OCI-LY1 (cell line): Measurements from ENCODE around the gene SIK3.

Experiments used
- H2AFZ ChIP-seq: fragments of 200-600 bp; sonication (generic), shearing (Covaris generic); 2 replicates; pipeline ENCODE4 v1.6.0; 2014; ENCODE audit warnings: antibody characterized with exemption, mild to moderate bottlenecking, low read length
- H3F3A ChIP-seq: fragments of 200-600 bp; sonication (generic), shearing (Covaris generic); 2 replicates; pipeline ENCODE4 v1.6.0; 2014; ENCODE audit warnings: mild to moderate bottlenecking, antibody characterized with exemption, low read length, moderate library complexity; ENCODE audit not compliant: insufficient read depth
- H3K27ac ChIP-seq: fragments of 200-600 bp; sonication (generic); 2 replicates; pipeline ENCODE4 v1.5.1; 2014; ENCODE audit warnings: low read length, mixed run types, mild to moderate bottlenecking, low read depth; ENCODE audit not compliant: poor library complexity, severe bottlenecking
- H3K27me3 ChIP-seq: fragments of 200-600 bp; sonication (generic); 2 replicates; pipeline ENCODE4 v1.6.0; 2014; ENCODE audit warnings: antibody characterized with exemption, mild to moderate bottlenecking, low read length, moderate library complexity; ENCODE audit not compliant: insufficient read depth
- H3K36me3 ChIP-seq: fragments of 200-600 bp; sonication (generic); 2 replicates; pipeline ENCODE4 v1.6.1; 2014; ENCODE audit warnings: mild to moderate bottlenecking, antibody characterized with exemption, low read length, moderate library complexity, mixed read lengths; ENCODE audit not compliant: insufficient read depth
- H3K4me1 ChIP-seq: fragments of 200-600 bp; sonication (generic); 2 replicates; pipeline ENCODE4 v1.5.1; 2014; ENCODE audit warnings: mild to moderate bottlenecking, low read length, moderate library complexity; ENCODE audit not compliant: insufficient read depth, severe bottlenecking
- H3K4me2 ChIP-seq: fragments of 200-600 bp; sonication (generic), shearing (Covaris generic); 2 replicates; pipeline ENCODE4 v1.6.1; 2014; ENCODE audit warnings: low read length
- H3K4me3 ChIP-seq: fragments of 200-600 bp; sonication (generic); 2 replicates; pipeline ENCODE4 v1.5.1; 2014; ENCODE audit warnings: low read length, low read depth, mild to moderate bottlenecking, mixed read lengths; ENCODE audit not compliant: poor library complexity, severe bottlenecking
- H3K79me2 ChIP-seq: fragments of 200-600 bp; shearing (Covaris generic); 2 replicates; pipeline ENCODE4 v1.6.1; 2016; ENCODE audit warnings: mixed run types, low read length, mixed read lengths; ENCODE audit not compliant: insufficient read depth
- H3K9ac ChIP-seq: fragments of 200-600 bp; sonication (generic), shearing (Covaris generic); 2 replicates; pipeline ENCODE4 v1.6.1; 2014; ENCODE audit warnings: mild to moderate bottlenecking, low read length, mixed read lengths
- H3K9me2 ChIP-seq: fragments of 200-600 bp; sonication (generic), shearing (Covaris generic); 2 replicates; pipeline ENCODE4 v1.6.1; 2014; ENCODE audit warnings: low read depth, mild to moderate bottlenecking, low read length, mixed read lengths
- H3K9me3 ChIP-seq: fragments of 200-600 bp; shearing (Covaris generic); 2 replicates; pipeline ENCODE4 v1.6.1; 2014; ENCODE audit warnings: low read length, mixed read lengths
- H4K20me1 ChIP-seq: fragments of 200-600 bp; sonication (generic), shearing (Covaris generic); 2 replicates; pipeline ENCODE4 v1.6.0; 2016; ENCODE audit warnings: mild to moderate bottlenecking, low read length; ENCODE audit not compliant: insufficient read depth
- EZH2 ChIP-seq: fragments of 200-600 bp; sonication (generic), shearing (Covaris generic); IDR thresholded peaks from 2 replicates; pipeline ENCODE4 v1.8.0; 2017; ENCODE audit warnings: borderline replicate concordance, mixed run types, mild to moderate bottlenecking, antibody characterized with exemption, low read length, moderate library complexity, mixed read lengths
- TF ChIP-seq, protein P1 (sequence below): fragments of 200-600 bp; sonication (generic), shearing (Covaris generic); IDR thresholded peaks from 2 replicates; pipeline ENCODE4 v1.5.1; 2017; ENCODE audit warnings: mild to moderate bottlenecking, antibody characterized with exemption, low read length, moderate library complexity, mixed read lengths

The SIK3 gene

DNA sequence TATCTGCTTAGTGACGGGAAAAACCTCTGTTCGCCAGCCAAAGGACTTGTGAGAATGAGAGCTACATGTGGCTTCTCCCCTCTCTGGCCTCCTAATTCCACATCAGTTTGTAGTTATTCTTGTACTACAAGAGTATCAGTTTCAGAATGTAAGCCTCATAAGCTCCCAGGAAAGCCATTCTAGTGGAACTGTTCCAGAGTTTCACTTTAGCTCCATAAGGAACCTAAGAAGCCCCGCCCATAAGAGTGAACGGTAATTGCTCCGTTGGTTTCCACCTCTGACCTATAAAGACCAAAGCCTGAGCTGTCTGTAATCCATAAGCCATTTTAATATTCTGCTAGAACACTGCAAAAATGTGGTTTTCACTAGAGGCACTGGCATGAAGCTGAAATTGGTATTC is 53.0 kb downstream of the SIK3 start:
- Histone ChIP-seq H3K27me3 (no peaks in the 10 kb centered on the region), H3F3A (no peaks in the 10 kb centered on the region), H3K4me3 (no peak overlapping the region), H3K9ac (no peak overlapping the region), H3K36me3 (peaks cover 30% of the 10 kb centered on the region), H2AFZ (no peak overlapping the region), H4K20me1 (no peaks in the 10 kb centered on the region), H3K4me1 (peaks cover 35% of the 10 kb centered on the region), H3K79me2 (peaks cover 91% of the 10 kb centered on the region), H3K4me2 (no peak overlapping the region), H3K27ac (no peak overlapping the region), H3K9me2 (no peaks in the 10 kb centered on the region), H3K9me3 (no peaks in the 10 kb centered on the region)
- TF ChIP-seq, protein P1, sequence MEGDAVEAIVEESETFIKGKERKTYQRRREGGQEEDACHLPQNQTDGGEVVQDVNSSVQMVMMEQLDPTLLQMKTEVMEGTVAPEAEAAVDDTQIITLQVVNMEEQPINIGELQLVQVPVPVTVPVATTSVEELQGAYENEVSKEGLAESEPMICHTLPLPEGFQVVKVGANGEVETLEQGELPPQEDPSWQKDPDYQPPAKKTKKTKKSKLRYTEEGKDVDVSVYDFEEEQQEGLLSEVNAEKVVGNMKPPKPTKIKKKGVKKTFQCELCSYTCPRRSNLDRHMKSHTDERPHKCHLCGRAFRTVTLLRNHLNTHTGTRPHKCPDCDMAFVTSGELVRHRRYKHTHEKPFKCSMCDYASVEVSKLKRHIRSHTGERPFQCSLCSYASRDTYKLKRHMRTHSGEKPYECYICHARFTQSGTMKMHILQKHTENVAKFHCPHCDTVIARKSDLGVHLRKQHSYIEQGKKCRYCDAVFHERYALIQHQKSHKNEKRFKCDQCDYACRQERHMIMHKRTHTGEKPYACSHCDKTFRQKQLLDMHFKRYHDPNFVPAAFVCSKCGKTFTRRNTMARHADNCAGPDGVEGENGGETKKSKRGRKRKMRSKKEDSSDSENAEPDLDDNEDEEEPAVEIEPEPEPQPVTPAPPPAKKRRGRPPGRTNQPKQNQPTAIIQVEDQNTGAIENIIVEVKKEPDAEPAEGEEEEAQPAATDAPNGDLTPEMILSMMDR: no peak
- TF ChIP-seq EZH2: no peak

DNA sequence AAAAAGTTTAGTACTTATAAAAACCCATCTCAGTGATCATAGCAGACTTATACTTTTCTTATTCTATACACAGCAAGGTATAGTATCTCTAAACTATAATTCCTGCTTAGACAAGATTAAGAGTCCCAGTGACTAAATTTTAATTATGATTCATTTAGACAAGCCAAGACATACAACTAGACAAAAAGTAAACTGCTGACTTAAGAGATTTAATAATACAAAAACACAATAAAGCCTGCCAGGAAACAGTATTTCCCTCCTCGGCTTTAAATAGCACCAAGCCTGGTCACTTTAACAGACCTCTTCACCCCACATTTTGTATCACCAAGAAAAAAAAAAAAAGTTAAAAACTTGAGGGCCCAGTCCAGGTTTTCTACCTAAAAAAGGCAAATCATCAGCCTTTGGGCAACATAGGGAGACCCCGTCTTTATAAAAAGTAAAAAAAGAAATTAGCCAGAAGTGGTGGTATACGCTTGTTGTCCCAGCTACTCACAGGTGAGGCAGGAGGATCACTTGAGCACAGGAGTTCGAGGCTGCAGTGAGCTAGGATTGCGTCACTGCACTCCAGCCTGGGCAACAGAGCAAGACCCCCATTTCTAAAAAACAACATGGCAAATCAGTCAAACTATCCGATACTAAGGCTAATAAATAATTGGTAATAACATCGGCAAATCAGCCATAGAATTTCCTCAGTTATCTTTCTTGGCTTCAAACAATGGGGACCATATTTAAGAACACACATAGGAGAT is 53.8 kb downstream of the SIK3 start:
- Histone ChIP-seq H3K27me3 (no peaks in the 10 kb centered on the region), H3K9me2 (no peaks in the 10 kb centered on the region), H3K36me3 (peaks cover 30% of the 10 kb centered on the region), H3F3A (no peaks in the 10 kb centered on the region), H2AFZ (no peak overlapping the region), H3K9me3 (no peaks in the 10 kb centered on the region), H3K27ac (no peak overlapping the region), H3K4me3 (no peak overlapping the region), H3K79me2 (peaks cover 93% of the 10 kb centered on the region), H4K20me1 (no peaks in the 10 kb centered on the region), H3K9ac (no peak overlapping the region), H3K4me2 (no peak overlapping the region), H3K4me1 (peaks cover 42% of the 10 kb centered on the region)
- TF ChIP-seq EZH2: no peak
- TF ChIP-seq, protein P1: no peak

DNA sequence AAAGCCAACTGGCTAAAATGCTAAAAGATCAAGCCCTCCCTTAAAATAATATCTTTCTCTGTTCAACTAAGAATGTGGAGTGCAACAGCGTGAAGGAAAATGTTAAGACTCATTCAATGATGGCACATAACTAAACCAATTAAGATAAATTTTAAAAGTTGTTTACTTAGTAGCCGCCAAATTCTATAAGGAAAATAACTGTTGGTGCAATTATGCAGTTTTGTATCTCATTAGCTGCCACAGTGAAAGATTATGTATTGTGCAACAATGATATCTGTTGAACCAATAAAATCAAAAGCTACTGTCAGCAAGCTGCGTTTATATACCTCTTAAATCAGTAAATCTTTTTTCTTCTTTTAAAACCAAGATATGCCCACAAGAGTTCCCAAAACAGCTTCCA is 55.5 kb downstream of the SIK3 start:
- H3K4me3 ChIP-seq: no peak overlapping the region
- H3K4me1 ChIP-seq: peaks cover 60% of the 10 kb centered on the region
- H3K4me2 ChIP-seq: no peak overlapping the region
- H3K9me2 ChIP-seq: no peaks in the 10 kb centered on the region
- no peaks in the 10 kb centered on the region for H3K27me3 ChIP-seq
- no peaks in the 10 kb centered on the region for H3K9me3 ChIP-seq
- no peak overlapping the region for H3K9ac ChIP-seq
- no peaks in the 10 kb centered on the region for H3F3A ChIP-seq
- H4K20me1 ChIP-seq: no peaks in the 10 kb centered on the region
- H3K36me3 ChIP-seq: peaks cover 30% of the 10 kb centered on the region
- TF ChIP-seq, protein P1: no peak
- TF ChIP-seq EZH2: no peak
- peaks cover 94% of the 10 kb centered on the region for H3K79me2 ChIP-seq
- H2AFZ ChIP-seq: no peak overlapping the region
- H3K27ac ChIP-seq: no peak overlapping the region
